HG03558 (cell line): Measurements from ENCODE around the gene SLC35F3.

Source experiments
- ATAC-seq: cut with Tn5 transposase; IDR thresholded peaks from one replicate; pipeline ENCODE4 v1.9.1; 2021; ENCODE audit warnings: moderate number of reproducible peaks; ENCODE audit not compliant: unreplicated experiment; ENCODE audit errors: extremely low read depth

Gene SLC35F3

DNA sequence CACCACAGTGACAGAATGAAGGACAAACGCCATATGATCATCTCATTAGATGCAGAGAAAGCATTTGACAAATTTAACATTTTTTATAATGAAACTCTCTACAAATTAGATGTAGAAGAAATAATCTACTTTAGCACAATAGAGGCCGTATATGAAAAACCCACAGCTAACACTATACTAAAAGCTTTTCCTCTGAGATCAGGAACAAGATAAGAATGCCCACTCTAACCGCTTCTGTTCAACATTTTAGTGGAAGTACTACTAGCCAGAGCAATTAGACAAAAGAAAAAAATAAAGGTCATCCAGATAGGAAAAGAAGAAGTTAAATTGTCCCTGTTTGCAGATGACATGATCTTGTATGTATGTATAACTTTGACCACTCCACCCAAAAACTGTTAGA is 109.7 kb downstream of the SLC35F3 start:
- ATAC-seq = no peak

DNA sequence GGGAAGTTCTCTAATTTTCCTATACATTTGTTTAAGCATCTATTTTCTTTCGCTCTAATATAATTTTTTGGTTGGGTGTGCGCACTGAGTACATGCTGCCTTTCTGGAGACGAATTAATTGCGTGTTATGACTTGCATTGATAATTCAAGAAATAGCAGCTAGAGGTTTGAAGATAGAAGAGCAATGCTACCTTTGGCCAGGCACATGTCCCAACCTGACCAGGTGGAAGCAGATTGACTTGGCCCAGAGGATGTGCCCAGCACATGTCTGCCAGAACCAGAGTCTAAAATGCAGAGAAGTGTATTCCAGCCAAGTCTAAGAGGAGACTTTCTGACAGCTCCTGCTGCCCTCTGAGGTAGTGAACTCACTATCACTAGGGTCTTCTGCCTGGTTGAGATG is 114.3 kb downstream of the SLC35F3 start:
- ATAC-seq = no peak

DNA sequence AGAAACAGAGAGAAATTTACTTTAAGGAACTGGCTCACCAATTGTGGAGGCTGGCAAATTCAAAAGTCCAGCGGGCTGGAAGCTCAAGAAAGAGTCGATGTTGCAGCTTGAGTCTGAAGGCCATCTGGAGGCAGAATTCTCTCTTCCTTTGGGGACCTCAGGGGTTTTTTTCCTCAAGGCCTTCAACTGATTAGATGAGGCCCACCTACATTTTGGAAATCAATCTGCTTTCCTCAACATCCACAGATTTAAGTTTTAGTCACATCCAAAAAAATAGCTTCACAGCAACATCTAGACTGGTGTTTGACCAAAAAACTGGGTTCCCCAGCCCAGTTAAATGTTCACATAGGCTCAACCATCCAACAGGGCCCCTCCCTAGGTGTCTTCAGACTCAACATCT is 114.9 kb downstream of the SLC35F3 start:
- ATAC-seq = no peak

DNA sequence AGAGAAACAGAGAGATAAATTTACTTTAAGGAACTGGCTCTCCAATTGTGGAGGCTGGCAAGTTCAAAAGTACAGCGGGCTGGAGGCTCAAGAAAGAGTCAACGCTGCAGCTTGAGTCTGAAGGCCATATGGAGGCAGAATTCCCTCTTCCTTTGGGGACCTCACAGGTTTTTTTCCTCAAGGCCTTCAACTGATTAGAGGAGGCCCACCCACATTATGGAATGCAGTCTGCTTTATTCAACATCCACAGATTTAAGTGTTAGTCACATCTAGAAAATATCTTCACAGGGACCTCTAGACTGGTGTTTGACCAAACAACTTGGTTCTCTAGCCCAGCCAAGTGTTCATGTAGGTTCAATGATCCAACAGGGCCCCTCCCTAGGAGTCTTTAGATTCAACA is 117.8 kb downstream of the SLC35F3 start:
- no peak for ATAC-seq

GRCh38 chr1:234039603-234040002 is 135.1 kb downstream of the SLC35F3 start:
- ATAC-seq = no peak

DNA sequence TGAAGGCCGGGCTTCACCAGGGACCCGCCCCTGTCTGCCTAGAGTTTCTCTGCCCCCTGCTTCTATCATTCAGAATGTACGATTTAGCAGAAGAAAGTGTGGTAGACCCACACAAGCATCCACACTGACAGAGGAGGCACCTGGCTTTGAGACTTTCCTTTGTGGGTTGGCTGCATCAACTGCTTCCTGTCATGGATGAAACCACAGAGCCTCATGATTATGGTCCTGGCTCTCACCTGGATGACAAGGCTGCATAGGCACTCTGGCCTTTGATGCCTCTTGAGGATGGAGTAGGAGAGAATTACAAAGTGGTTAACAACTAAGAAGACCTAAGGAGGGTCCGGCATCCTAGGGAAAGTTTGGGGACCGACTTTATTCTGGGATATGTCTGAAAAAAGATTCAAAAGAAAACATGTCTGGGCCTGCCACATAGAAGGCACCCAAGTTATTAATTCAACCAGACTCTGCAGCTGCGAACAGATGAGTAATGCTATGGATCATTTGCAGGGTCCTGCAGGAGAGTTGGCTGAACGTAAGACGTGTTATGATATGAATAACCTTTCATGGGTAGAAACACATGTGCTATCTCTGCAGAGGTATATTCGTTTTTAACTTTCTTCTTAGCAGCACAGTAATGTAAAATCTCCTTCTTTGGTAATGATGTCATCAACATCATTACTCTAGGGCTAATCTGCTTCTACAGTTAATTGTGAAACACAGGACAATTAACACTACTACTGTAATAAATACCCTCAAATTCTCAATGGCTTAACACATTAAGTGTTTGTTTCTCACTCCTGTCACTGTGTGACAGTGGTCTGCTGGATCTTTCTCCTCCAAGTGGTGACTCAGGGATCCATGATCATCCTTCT is 136.2 kb downstream of the SLC35F3 start:
- no peak for ATAC-seq

DNA sequence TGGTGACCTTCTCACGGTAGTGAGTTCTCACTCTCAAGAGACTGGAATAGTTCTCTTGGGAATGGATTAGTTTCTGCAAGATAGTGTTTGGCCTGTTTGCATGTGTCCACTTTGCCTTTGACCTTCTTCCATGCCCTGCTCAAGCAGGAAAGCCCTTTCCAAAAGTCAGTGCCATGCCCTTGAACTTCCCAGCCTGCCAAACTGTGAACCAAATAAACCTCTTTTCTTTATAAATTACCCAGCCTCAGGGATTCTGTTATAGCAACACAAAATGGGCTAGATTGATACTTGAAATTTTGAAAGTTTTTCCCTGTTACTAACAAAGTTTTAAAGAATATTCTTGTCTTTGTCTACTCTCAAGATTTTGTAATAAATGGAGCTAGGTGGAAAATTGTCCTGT is 139.6 kb downstream of the SLC35F3 start:
- ATAC-seq = no peak

DNA sequence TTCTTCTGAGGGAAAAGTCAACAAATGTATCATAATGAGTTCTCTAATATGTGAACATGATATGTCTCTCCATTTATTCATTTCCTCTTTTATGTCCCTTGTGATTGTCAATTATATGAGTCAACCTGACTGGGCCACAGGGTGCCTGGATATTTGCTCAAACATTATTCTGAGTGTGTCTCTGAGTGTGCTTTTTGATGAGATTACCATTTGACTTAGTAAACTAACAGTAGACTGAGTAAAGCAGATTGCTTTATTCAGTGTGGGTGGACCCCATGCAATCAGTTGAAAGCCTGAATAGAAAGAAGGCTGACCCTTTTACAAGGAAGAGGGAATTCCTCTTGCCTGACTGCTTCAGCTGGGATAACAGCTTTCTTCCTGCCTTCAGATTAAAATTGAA is 142.6 kb downstream of the SLC35F3 start:
- no peak for ATAC-seq

GRCh38 chr1:234062166-234062565 is 157.7 kb downstream of the SLC35F3 start:
- ATAC-seq = no peak

GRCh38 chr1:234065794-234066447 is 161.4 kb downstream of the SLC35F3 start:
- no peak for ATAC-seq

GRCh38 chr1:234067581-234068337 is 163.3 kb downstream of the SLC35F3 start:
- ATAC-seq = no peak

GRCh38 chr1:234069760-234070159 is 165.3 kb downstream of the SLC35F3 start:
- no peak for ATAC-seq

DNA sequence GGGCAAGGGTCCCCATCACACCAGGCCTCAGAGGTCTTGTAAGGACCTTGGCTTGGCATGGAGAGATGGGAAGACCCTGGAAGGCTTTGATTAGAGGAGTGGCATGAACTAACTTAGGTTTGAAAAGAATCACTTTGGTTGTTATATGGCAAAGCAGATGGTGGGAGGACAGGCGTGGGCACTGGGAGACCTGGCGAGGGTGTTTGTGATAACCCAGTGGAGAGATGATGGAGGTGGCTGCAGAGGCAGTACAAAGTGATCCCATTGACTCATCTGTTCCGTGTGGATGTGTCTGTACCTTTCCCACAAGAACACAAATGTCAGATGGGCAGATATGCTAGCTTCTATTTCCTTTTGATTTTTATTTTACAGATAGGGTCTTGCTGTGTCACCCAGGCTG is 168.3 kb downstream of the SLC35F3 start:
- no peak for ATAC-seq

GRCh38 chr1:234078143-234078542 is 173.7 kb downstream of the SLC35F3 start:
- no peak for ATAC-seq

GRCh38 chr1:234079896-234080295 is 175.4 kb downstream of the SLC35F3 start:
- no peak for ATAC-seq

GRCh38 chr1:234083460-234083859 is 179.0 kb downstream of the SLC35F3 start:
- no peak for ATAC-seq

DNA sequence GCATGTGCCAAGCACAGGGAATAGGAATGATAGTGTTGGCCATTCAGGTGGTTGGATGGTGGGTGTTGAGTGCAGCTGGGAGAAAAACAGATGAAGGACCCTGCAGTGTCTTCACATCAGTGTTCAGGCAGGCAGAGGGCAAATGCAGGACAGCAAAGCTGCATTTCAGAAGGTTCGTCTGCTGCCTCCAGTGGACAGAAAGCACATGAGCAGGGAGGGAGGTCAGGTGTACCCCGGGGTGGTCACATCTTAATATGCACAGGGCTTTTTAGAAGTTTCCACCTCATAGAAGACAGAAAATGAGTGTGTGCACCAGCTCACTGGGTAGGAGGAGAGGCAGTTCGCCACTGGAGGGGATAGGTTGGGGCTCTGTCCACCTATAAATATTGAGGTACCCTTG is 184.9 kb downstream of the SLC35F3 start:
- ATAC-seq = no peak

- ATAC-seq = no peak
Observed at GRCh38 chr1:234090212-234091064, 186.0 kb downstream of the SLC35F3 start.

DNA sequence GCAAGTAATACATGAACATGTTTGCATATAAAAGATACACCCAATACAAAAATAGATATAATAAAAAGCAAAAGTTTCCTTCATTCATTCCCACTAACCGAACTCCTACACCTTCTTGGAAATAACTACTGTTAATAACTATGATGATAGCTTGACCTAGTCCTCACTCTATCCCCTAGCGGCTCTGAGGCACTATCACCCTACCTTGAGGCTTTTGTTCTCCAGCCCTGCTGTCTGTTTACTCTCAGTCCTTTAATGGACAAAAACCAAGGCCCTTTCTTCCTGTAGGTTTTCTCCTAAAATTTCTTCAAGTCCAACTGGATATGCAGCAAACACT is 186.6 kb downstream of the SLC35F3 start:
- no peak for ATAC-seq

GRCh38 chr1:234091876-234092275 is 187.4 kb downstream of the SLC35F3 start:
- no peak for ATAC-seq
